ENCODE measurements around the gene TSPAN7.

DNA sequence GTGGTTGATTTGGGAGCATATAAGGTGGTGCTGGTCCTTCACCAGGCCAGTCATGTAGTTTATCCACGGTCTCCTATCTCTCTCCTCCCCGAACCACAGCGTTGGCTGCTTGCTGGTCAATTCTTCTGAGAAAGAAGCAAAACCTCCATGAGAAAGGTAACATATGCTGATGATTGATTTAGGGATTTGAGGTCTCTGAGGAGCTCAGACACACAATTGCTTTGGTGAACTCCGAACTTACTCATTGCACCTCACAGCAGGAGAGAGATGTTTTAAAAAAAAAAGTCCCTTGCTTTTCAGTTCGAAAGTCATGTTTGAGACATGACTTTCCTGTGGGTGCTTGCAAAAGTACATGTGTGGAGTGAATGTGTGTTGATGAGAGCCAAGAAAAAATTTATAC lies 100.2 kb downstream of the TSPAN7 start:
- TF ChIP-seq BACH1 (IDR thresholded peaks at IDR 0.05; ENCODE audit: low read length) (no peak), CTCF (IDR thresholded peaks at IDR 0.05; ENCODE audit: control extremely low read depth in 1 of 3, insufficient read depth in 1 of 3, low read depth in 1 of 3, low read length in 3 of 3) (no peak), NRF1 (IDR thresholded peaks at IDR 0.05; ENCODE audit: low read depth, low read length) (no peak), EZH2 (IDR thresholded peaks at IDR 0.05; ENCODE audit: low read depth, low read length, severe bottlenecking) (no peak), TCF12 (IDR thresholded peaks at IDR 0.05; ENCODE audit: low read depth, low read length) (no peak)

Data from H1 (cell line).